Measurements from ENCODE around the gene HACD3. TPM values are rescaled to one million over a fixed set of nuclear protein-coding genes. Genes with fewer than 3 reads are reported as not detected.

Gene HACD3
- total RNA-seq, 1 experiment from 2014 or later, result 133 TPM

- WGBS (ENCODE audit: extremely low coverage, insufficient read length, low lambda C conversion rate), result no CpG with 5 or more reads among the region's 5 CpGs
- Histone ChIP-seq H2BK120ac (ENCODE audit: low read depth, low read length, poor library complexity, severe bottlenecking) (no peak overlapping the region), H3K4me2 (ENCODE audit: insufficient read depth, insufficient read length, low read length) (no peak overlapping the region)
These were observed 69.4 kb downstream of the HACD3 start for GRCh38 chr15:65599677-65600076.

More at GRCh38 chr15:65599677-65600076, 69.4 kb downstream of the HACD3 start:
- Histone ChIP-seq H3K79me2 (ENCODE audit: insufficient read depth, low read length) (no peaks in the 10 kb centered on the region), H3K23ac (ENCODE audit: insufficient read length, low read depth, low read length) (no peak overlapping the region), H4K91ac (ENCODE audit: insufficient read length, low read depth, low read length) (no peak overlapping the region), H4K20me1 (ENCODE audit: control insufficient read depth, insufficient read depth, insufficient read length) (no peaks in the 10 kb centered on the region), H3T11ph (ENCODE audit: low read length) (no peak overlapping the region), H3K4me1 (ENCODE audit: insufficient read depth, low read length) (no peaks in the 10 kb centered on the region), H4K5ac (ENCODE audit: insufficient read length, low read depth, low read length) (no peak overlapping the region), H3K79me1 (ENCODE audit: insufficient read depth, low read depth, low read length, poor library complexity, severe bottlenecking) (no peaks in the 10 kb centered on the region), H3K27me3 (ENCODE audit: insufficient read depth, low read length) (no peaks in the 10 kb centered on the region), H4K8ac (replicated peaks; ENCODE audit: insufficient read length, low read depth, low read length) (no peak overlapping the region), H3K9me3 (ENCODE audit: control insufficient read depth, low read depth, low read length) (no peaks in the 10 kb centered on the region), H3K23me2 (ENCODE audit: insufficient read length, low read depth, low read length, poor library complexity, severe bottlenecking) (no peaks in the 10 kb centered on the region), H3K9ac (ENCODE audit: extremely low read depth, insufficient read length, low read length) (no peak overlapping the region), H3K56ac (ENCODE audit: insufficient read length, low read depth, low read length) (no peak overlapping the region), H2AK5ac (ENCODE audit: insufficient read length, low read length) (no peak overlapping the region), H3K4ac (ENCODE audit: low read depth, low read length) (no peak overlapping the region), H2BK20ac (ENCODE audit: low read depth, low read length, poor library complexity, severe bottlenecking) (no peak overlapping the region), H2AFZ (ENCODE audit: low read length) (no peak overlapping the region), H2BK15ac (ENCODE audit: low read depth, low read length) (no peak overlapping the region), H2BK12ac (ENCODE audit: insufficient read length, low read depth, low read length) (no peak overlapping the region), H3K18ac (ENCODE audit: insufficient read length, low read depth, low read length) (no peak overlapping the region), H3K14ac (ENCODE audit: insufficient read depth, low read length) (no peak overlapping the region), H2BK5ac (ENCODE audit: insufficient read length, low read length) (no peak overlapping the region), H3K27ac (ENCODE audit: insufficient read length, low read depth, low read length) (no peak overlapping the region)
- H3K9me3 Mint-ChIP-seq, result no peaks in the 10 kb centered on the region
- no peaks in the 10 kb centered on the region for H3K27me3 Mint-ChIP-seq (ENCODE audit: low read depth)
- H3K27ac Mint-ChIP-seq, result no peak overlapping the region
- no peak overlapping the region for H3K4me3 Mint-ChIP-seq
- TF ChIP-seq CTCF (conservative IDR thresholded peaks at IDR 0.05), result no peak
- H3K4me1 Mint-ChIP-seq, result no peaks in the 10 kb centered on the region
- H3K36me3 Mint-ChIP-seq (ENCODE audit: insufficient read depth in 1 of 3, low read depth in 3 of 3), result peaks cover 3 to 77% (median 58%) of the 10 kb centered on the region in 3 experiments; a peak in 6 of 7 replicates
- no peak for DNase-seq

All from H9 (cell line).